ENCODE measurements around the gene DPH1. TPM values are rescaled to one million over a fixed set of nuclear protein-coding genes. Genes with fewer than 3 reads are reported as not detected.

The DPH1 gene
- total RNA-seq, 4 donors from 2014 or later = 41.6 to 61.1 (median 49.3) TPM

GRCh38 chr17:1999557-2000251, 30.2 kb upstream of the DPH1 start:
- intact Hi-C loops (cut with DNase I) = no loop called here

GRCh38 chr17:2002767-2003329, 27.1 kb upstream of the DPH1 start:
- H3K4me3 ChIP-seq (replicated peaks in 1 of 3) = no peak overlapping the region
- DNase-seq = no peak

More at GRCh38 chr17:1999557-2000251, 30.2 kb upstream of the DPH1 start:
- H3K27ac ChIP-seq = peak overlapping the region in 2 of 3 donors; percentile 21 to 65
- peaks cover 5 to 29% of the 10 kb centered on the region in 2 donors for H3K4me1 ChIP-seq
- no peak for TF ChIP-seq POLR2A (IDR thresholded peaks at IDR 0.05)
- no peaks in the 10 kb centered on the region for H3K27me3 ChIP-seq
- no peaks in the 10 kb centered on the region for H3K36me3 ChIP-seq
- DNase-seq = peak in 1 of 2 donors; percentile 29
- no peaks in the 10 kb centered on the region for H3K9me3 ChIP-seq
- 55 to 68% methylated on average over 12 to 13 of the region's 13 CpGs for WGBS, 2 donors
- no peak overlapping the region for H3K4me3 ChIP-seq (replicated peaks in 1 of 3)

GRCh38 chr17:2003525-2003924, 26.4 kb upstream of the DPH1 start:
- TF ChIP-seq POLR2A (IDR thresholded peaks at IDR 0.05) = no peak
- Histone ChIP-seq H3K27ac (no peak overlapping the region), H3K4me3 (replicated peaks in 1 of 3) (no peak overlapping the region), H3K36me3 (no peaks in the 10 kb centered on the region), H3K9me3 (no peaks in the 10 kb centered on the region), H3K27me3 (no peaks in the 10 kb centered on the region), H3K4me1 (peaks cover 0 to 17% of the 10 kb centered on the region in 2 donors)
- intact Hi-C loops (cut with DNase I) = no loop called here
- DNase-seq = no peak
- 91 to 97% methylated on average over 13 of the region's 13 CpGs for WGBS, 2 donors

More at GRCh38 chr17:2002767-2003329, 27.1 kb upstream of the DPH1 start:
- H3K36me3 ChIP-seq = no peaks in the 10 kb centered on the region
- intact Hi-C loops (cut with DNase I) = no loop called here
- H3K27me3 ChIP-seq = no peaks in the 10 kb centered on the region
- no peaks in the 10 kb centered on the region for H3K9me3 ChIP-seq
- peaks cover 2 to 24% of the 10 kb centered on the region in 2 donors for H3K4me1 ChIP-seq
- 68 to 72% methylated on average over 11 to 16 of the region's 16 CpGs for WGBS, 2 donors
- TF ChIP-seq POLR2A (IDR thresholded peaks at IDR 0.05) (no peak), CTCF (IDR thresholded peaks at IDR 0.05) (no peak)
- no peak overlapping the region for H3K27ac ChIP-seq

GRCh38 chr17:2004435-2004952, 25.5 kb upstream of the DPH1 start:
- WGBS, 2 donors = 74 to 83% methylated on average over 12 of the region's 12 CpGs
- Histone ChIP-seq H3K4me3 (replicated peaks in 1 of 3) (no peak overlapping the region), H3K27ac (no peak overlapping the region), H3K9me3 (no peaks in the 10 kb centered on the region), H3K27me3 (no peaks in the 10 kb centered on the region), H3K36me3 (no peaks in the 10 kb centered on the region), H3K4me1 (peaks cover 0 to 9% of the 10 kb centered on the region in 2 donors)
- intact Hi-C loops (cut with DNase I) = no loop called here
- DNase-seq = no peak
- TF ChIP-seq CTCF (IDR thresholded peaks at IDR 0.05) (no peak), POLR2A (IDR thresholded peaks at IDR 0.05) (no peak)

GRCh38 chr17:2008332-2009126, 21.4 kb upstream of the DPH1 start:
- 89 to 90% methylated on average over 15 of the region's 15 CpGs for WGBS, 2 donors
- H3K27me3 ChIP-seq = no peaks in the 10 kb centered on the region
- no peak overlapping the region for H3K27ac ChIP-seq
- no peak overlapping the region for H3K4me3 ChIP-seq (replicated peaks in 1 of 3)
- no peaks in the 10 kb centered on the region for H3K36me3 ChIP-seq
- TF ChIP-seq CTCF (IDR thresholded peaks at IDR 0.05) = no peak
- TF ChIP-seq POLR2A (IDR thresholded peaks at IDR 0.05) = no peak
- no peaks in the 10 kb centered on the region for H3K9me3 ChIP-seq
- DNase-seq = no peak
- intact Hi-C loops (cut with DNase I) = no loop called here
- peaks cover 8 to 20% of the 10 kb centered on the region in 2 donors for H3K4me1 ChIP-seq

Data from thyroid gland (tissue), 4 donors.